Mammary epithelial cell (primary cell): ENCODE measurements around the gene NNAT.

ENCODE experiments used
- CTCF ChIP-seq, 2 donors: IDR thresholded peaks in 1 of 2; conservative IDR thresholded peaks in 1 of 2; 2 replicates each; pipeline ENCODE4 v1.5.1; 2011 to 2012; ENCODE audit warnings: inconsistent platforms in 2 of 2, low read length in 2 of 2, mild to moderate bottlenecking in 2 of 2, control low read depth in 1 of 2, low read depth in 1 of 2; ENCODE audit not compliant: insufficient read depth in 1 of 2; ENCODE audit errors: extremely low read depth in 1 of 2
- EZH2 ChIP-seq: IDR thresholded peaks from 2 replicates; pipeline ENCODE4 v1.6.1; 2012; ENCODE audit warnings: low read length, inconsistent platforms, borderline replicate concordance

GRCh38 chr20:37544386-37544785 lies 23.3 kb downstream of the NNAT start:
- TF ChIP-seq CTCF (conservative IDR thresholded peaks at IDR 0.05 in 1 of 2, IDR thresholded peaks at IDR 0.05 in 1 of 2; ENCODE audit: extremely low read depth in 1 of 2, insufficient read depth in 1 of 2, low read depth in 1 of 2, low read length in 2 of 2) (no peak), EZH2 (no peak)
